Activated CD8-positive, alpha-beta memory T cell treated with anti-CD3 and anti-CD28 coated beads for 48 hours (primary cell): ENCODE results near the gene PPM1N.
A peak's percentile ranks its signal among the peaks of the same experiment; 100 is the strongest.

Experiments
- DNase-seq, 3 experiments: peaks; one replicate each; pipeline ENCODE4 v3.0.0-alpha.2; 2020; ENCODE audit warnings: low read depth in 2 of 3, low spot score in 2 of 3

The PPM1N gene

DNA sequence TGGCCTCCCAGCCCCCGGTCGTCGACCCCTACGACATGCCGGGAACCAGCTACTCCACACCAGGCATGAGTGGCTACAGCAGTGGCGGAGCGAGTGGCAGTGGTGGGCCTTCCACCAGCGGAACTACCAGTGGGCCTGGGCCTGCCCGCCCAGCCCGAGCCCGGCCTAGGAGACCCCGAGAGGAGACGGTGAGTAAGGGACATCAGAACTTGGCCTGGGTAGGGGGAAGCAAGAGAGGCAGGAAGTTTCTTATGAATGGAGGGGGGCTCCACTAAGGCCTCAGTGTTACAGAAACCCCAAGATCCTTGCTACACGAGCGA lies 27.5 kb upstream of the PPM1N start:
- DNase-seq: no peak

DNA sequence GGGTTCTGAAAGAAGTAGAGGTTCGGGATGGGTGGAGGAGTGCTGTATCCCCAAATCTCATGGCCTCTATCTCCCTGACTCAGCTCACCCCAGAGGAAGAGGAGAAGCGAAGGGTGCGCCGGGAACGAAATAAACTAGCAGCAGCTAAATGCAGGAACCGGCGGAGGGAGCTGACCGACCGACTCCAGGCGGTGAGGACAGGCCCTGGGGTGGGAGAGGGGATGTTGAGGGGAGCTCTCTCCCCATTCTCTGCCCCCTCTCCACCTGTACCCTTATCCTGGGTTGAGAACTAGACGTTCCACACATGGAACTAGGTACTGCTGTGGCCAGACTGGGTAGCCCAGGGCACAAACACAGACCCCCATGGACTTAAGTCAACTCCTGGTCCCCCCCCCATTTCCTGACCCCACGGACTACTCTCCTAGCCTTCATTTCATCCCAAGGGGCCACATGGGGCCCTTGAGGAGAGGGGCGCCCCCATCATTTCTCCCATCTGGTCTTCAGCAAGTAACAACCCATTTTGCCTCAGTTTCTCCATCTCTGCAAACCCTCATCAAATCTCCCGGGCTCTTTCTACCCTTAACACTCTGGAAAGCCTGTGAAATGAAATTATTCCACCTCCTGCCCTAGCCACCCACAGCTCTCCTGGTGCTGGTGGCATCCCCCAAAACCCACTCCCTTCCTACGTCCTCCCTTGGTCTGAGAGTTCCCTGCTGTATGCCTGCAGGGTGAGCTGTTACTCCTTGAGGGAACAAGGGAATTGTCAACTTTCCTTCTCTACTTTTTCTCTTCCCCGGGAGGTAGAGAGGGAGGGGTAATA lies 26.9 kb upstream of the PPM1N start:
- DNase-seq: no peak

DNA sequence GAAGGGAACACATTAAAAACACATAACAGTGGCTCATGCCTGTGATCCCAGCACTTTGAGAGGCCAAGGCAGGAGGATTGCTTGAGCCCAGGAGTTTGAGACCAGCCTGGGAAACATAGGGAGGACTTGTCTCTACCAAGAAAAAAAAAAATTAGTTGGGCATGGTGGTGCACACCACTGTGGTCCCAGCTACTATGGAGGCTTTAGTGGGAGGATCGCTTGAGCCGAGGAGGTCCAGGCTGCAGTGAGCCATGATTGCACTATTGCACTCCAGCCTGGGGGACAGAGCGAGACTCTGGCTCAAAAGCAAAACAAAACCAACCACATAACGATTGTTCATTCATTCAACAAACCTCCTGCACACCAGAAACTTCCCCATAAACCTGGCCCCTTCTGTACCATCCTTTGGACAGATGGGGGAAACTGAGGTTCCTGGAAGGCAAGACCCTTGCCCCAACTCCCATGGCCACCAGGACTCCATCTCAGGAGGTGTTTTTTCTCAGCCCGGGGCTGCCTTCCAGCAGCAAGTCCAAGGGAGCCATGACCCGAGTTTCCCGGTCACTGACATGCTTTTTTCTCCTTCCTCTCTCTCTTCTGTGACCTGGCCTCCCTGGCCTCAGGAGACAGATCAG lies 26.2 kb upstream of the PPM1N start:
- no peak for DNase-seq

DNA sequence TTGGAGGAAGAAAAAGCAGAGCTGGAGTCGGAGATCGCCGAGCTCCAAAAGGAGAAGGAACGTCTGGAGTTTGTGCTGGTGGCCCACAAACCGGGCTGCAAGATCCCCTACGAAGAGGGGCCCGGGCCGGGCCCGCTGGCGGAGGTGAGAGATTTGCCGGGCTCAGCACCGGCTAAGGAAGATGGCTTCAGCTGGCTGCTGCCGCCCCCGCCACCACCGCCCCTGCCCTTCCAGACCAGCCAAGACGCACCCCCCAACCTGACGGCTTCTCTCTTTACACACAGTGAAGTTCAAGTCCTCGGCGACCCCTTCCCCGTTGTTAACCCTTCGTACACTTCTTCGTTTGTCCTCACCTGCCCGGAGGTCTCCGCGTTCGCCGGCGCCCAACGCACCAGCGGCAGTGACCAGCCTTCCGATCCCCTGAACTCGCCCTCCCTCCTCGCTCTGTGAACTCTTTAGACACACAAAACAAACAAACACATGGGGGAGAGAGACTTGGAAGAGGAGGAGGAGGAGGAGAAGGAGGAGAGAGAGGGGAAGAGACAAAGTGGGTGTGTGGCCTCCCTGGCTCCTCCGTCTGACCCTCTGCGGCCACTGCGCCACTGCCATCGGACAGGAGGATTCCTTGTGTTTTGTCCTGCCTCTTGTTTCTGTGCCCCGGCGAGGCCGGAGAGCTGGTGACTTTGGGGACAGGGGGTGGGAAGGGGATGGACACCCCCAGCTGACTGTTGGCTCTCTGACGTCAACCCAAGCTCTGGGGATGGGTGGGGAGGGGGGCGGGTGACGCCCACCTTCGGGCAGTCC lies 25.5 kb upstream of the PPM1N start:
- no peak for DNase-seq

DNA sequence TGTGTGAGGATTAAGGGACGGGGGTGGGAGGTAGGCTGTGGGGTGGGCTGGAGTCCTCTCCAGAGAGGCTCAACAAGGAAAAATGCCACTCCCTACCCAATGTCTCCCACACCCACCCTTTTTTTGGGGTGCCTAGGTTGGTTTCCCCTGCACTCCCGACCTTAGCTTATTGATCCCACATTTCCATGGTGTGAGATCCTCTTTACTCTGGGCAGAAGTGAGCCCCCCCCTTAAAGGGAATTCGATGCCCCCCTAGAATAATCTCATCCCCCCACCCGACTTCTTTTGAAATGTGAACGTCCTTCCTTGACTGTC lies 24.9 kb upstream of the PPM1N start:
- no peak for DNase-seq

DNA sequence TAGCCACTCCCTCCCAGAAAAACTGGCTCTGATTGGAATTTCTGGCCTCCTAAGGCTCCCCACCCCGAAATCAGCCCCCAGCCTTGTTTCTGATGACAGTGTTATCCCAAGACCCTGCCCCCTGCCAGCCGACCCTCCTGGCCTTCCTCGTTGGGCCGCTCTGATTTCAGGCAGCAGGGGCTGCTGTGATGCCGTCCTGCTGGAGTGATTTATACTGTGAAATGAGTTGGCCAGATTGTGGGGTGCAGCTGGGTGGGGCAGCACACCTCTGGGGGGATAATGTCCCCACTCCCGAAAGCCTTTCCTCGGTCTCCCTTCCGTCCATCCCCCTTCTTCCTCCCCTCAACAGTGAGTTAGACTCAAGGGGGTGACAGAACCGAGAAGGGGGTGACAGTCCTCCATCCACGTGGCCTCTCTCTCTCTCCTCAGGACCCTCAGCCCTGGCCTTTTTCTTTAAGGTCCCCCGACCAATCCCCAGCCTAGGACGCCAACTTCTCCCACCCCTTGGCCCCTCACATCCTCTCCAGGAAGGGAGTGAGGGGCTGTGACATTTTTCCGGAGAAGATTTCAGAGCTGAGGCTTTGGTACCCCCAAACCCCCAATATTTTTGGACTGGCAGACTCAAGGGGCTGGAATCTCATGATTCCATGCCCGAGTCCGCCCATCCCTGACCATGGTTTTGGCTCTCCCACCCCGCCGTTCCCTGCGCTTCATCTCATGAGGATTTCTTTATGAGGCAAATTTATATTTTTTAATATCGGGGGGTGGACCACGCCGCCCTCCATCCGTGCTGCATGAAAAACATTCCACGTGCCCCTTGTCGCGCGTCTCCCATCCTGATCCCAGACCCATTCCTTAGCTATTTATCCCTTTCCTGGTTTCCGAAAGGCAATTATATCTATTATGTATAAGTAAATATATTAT lies 24.3 kb upstream of the PPM1N start:
- no peak for DNase-seq

DNA sequence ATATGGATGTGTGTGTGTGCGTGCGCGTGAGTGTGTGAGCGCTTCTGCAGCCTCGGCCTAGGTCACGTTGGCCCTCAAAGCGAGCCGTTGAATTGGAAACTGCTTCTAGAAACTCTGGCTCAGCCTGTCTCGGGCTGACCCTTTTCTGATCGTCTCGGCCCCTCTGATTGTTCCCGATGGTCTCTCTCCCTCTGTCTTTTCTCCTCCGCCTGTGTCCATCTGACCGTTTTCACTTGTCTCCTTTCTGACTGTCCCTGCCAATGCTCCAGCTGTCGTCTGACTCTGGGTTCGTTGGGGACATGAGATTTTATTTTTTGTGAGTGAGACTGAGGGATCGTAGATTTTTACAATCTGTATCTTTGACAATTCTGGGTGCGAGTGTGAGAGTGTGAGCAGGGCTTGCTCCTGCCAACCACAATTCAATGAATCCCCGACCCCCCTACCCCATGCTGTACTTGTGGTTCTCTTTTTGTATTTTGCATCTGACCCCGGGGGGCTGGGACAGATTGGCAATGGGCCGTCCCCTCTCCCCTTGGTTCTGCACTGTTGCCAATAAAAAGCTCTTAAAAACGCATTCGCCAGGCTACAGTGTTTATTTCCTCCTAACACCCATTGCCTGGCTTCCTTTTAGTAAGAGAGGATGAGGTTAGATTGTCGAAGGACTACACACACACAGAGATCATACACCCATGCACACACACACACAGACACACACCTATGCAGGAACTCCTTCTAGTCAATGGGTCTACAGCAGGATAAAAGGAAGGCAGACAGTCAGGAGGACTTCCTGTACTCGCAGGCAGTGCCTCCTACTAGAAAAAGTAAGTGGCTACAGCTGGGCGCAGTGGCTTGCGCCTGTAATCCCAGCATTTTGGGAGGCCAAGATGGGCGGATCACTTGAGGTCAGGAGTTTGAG lies 23.4 kb upstream of the PPM1N start:
- no peak for DNase-seq

DNA sequence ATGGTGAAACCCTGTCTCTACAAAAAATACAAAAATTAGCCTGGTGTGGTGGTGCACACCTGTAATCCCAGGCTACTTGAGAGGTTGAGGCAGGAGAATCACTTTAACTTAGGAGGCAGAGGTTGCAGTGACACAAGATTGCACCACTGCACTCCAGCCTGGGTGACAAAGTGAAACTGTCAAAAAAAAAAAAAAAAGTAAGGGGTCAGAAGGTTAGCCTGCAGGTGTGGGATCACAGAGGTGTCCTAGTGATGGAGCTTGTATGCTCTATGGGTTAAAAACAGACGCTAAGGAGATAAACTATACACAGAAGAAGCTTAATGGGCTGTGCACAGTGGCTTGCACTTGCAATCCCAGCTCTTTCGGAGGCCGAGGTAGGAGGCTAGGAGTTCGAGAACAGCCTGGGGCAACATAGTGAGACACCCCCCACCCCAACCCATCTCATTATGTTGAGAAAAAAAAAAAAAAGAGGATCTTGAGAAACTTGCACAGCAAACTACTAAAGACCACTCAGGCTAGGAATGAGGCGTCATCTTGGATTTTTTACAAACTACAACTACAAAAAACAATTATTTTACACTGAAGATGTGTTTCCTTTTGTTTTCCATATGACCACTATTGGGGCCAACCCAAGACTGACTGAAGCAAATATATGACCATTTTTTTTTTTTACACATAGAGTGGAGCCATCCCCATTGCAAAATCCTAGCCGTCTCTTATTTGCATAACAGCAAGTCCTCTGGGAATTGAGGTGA lies 22.5 kb upstream of the PPM1N start:
- no peak for DNase-seq

DNA sequence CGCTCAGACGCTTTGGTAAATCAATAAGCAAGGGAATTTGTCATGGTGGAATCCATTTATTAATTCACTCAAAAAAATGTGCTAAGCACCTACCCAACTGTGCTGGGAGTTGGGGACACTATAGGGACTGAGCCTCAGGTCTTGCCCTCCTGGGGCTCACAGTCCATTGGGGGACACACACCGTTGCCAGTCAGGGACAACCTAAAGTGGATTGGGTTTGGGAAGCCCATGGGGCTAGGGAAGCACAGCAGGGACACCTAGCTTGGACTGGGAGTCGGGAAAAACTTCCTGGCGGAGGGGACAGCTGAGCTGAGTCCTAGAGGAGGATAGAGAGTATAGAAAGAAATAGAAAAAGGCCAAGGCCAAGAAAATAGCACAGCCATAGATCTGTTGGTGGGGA lies 21.9 kb upstream of the PPM1N start:
- no peak for DNase-seq

DNA sequence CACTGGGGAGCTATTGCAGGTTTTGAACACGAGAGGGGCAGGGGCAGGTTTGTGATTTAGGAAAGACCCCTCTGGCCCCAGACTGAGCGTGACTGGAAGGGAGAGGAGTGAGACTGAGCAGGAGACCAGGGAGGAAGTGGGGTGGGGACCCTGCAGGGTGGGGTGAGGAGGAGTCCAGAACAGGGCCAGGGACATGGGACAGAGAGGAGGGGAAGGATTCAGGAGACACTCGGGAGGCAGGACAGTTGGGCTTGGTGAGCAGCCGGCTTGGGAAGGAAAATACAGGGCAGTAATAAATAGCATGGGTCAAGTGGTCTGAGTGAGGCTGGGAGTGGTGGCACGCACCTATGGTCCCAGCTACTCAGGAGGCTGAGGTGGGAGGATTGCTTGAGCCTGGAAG lies 21.1 kb upstream of the PPM1N start:
- DNase-seq: no peak

DNA sequence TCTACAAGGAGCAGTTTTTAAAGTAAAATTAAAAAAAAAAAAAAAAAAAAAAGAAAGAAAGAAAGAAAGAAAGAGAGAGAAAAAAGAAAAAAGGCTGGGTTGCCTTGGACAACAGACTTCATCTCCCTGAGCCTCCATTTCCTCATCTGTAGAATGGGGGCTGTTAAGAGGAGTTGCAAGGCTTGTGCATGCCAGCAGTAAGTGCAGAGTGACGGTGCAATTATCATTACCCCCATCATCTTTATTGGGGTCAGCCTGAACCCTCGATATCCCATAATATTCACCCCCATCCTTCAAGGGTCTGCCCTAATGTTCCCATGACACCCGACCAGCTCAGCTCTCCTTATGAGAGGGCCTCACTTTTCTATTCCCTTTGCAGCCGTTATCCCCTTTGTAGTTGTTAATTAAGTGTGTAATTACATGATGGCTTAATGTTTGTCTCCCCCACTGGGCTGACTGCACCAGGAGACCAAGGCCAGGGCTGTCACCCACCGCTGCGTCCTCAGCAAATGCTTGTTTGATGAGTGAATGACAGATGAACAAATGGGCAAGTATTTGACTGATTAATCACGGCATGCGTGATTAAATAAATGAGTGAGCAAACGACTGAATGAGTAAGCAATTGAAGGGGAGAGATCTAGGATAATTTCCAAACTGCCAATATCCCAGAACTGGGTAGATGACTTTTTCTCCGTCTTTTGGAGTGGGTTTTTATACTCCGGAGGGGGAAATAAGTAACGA lies 20.4 kb upstream of the PPM1N start:
- no peak for DNase-seq

DNA sequence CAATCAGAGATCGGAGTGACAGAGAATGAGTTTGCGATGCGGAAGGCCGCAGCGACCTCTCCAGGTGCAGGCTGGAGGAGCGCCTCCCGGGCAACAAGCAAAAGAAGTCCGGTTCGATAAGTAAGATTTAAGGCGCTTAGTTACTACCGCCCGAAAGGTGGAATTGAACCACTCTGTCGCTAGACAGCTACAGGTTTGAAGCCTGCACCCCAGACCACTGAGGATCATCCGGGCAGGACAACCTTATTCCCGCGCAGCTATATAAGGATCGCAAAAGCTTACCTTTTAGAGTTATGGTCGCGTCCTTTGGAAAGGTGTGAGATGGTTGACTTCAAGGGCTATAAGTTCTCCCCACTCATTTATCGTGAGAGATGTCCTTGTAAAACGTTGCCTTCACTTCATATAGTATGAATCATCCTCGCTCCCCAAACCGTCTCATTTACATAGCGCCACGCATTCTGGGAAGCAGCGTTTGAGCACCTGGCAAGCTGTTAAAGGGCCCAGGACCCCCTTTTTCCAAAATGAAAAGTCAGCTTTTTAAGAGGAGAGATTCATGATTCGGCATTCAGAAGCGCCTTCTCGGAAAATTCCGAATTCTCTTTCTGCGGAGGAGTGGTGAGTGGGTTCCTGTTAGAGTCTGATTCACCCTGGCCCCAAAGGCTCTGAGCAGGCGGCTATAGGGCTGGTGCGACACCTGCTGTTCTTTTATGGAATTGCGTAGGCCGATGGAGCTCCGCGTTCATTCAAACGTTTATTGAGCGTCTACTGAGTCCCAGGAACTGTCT lies 19.6 kb upstream of the PPM1N start:
- DNase-seq: peak; percentile 76 to 91 (median 78)

DNA sequence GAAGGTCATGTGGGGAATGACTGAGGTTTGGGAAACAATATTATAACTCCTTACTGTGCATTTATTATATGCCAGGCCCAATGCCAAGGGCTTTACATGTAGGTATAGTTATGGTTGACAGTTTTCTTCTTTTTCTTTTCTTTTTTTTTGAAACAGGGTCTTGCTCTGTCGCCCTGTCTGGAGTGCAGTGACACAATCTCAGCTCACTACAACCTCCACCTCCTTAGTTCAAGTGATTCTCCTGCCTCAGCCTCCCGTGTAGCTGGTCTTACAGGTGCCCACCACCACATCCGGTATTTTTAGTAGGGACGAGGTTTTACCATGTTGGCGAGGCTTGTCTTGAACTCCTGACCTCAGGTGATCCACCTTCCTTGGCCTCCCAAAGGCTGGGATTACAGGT lies 15.2 kb upstream of the PPM1N start:
- no peak for DNase-seq

DNA sequence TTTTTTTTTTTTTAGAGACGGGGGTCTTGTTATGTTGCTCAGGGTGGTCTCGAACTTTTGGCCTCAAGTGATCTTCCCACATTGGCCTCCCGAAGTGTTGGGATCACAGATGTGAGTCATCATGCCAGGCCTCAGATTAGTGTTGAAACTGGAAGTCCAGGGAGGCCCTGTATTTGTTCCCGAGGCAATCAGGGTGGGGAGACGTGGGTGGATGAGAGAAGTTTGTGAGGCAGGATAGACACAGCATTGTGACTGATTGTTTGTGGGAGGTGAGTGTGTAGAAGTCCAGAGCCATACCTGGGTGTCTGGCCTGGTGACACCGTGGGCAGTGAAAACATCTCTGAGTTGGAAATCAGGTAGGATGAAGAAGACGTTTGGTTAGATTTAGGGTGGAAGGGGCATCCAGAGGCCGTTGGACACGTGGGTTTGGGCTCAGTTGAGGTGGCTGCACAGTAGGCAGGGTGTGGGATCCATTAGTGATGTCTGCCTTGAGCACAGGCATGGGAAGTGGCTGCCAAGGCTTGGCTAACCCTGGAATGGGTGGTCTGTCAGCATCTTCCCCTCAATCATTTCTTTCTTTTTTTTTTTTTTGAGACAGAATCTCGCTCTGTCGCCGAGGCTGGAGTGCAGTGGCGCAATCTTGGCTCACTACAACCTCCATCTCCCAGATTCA lies 13.8 kb upstream of the PPM1N start:
- no peak for DNase-seq

DNA sequence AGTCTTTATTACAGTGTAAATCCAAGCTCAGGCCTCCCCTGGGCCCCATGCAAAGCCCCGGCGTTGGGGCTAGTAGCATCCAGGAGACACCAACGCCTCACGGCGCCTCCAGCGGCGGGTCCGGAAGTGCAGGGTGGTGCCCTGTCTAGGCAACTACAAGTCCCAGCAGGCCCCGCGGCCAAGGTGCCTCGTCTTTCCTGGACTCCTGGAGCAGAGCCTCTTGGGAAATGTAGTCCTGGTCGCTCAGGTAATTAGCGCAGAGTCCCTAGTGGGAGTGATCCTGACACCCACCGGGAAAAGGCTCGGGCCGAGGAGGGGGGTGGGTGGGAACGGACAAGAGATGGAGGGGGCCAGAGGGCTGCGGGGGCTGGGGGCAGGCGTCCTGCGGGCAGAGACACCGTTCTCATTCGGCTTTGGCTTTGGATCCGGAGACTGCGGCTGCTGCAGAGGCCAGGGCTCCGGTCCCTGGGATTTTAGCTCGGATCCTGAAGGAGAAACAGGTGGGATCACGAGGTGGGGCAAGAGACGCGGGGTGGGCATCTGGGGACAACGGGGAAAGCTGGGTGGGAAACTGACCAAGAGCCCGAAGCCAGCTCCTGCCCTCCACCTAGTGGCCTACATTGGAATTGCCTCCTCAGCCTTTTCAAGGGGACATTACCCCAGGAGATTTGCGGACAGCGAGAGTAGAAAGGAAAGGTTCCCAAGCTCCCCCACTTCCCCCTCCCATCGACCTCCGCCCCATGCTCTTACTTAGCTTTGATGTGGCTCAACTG lies 12.8 kb upstream of the PPM1N start:
- peak; percentile 91 to 98 (median 92) for DNase-seq

DNA sequence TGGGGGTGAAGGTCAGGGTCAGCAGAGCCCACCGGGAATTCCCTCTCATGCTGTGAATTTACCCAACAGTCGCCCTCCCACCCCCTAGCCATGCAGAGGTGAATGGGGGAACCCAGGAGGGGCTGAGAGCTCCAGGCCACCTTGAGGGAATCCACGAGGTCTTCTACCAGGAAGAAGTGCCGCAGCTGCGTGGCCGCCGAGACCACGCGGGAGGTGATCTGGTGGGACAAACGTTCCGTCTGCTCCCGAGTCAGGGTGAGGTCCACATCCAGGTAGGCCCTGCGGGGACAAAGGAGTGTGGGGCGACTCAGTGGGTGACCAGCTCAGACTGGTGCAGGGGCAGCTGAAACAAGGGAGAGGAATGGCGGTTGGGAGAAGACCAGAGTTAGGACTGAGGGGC lies 9.5 kb upstream of the PPM1N start:
- no peak for DNase-seq
